Endothelial cell of hepatic sinusoid (primary cell): ENCODE measurements around the gene TTC7B.

Experiments used
- in situ Hi-C: cut with HindIII; loops from 2 replicates; pipeline ENCODE4 v1.10.0; 2017; ENCODE audit warnings: low sequenced_read_pairs

The TTC7B gene

DNA sequence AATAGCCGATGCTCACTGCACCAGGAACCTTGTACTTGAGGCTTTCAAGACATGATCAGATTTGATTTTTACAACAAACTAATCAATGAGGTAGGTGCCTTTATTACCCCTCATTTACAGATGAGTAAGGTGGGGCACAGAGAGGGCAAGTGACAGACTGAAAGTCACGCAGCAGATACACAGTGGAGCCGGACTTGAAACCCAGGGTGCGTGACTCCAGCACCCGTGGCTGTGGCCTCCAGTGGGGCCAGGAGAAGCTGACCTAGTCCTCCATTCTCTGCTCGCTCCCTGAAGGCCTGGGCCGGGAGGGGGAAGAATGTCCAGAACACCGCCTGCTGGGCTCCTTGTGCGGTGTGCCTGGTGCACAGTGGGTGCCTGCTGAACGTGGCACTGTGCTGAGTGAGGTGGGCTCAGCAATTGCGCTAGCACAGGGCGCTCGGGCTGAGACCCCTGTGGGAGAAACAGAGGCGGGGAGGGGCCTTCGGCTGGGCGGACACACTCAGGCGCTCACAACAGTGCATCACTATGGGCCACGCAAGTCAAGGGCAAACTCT lies 294.2 kb downstream of the TTC7B start:
- in situ Hi-C loops, result loop anchor here (10.0 kb wide), 1 partner anchor 217 kb away; no protein-coding TSS in a partner anchor

- in situ Hi-C loops, result loop anchor here (10.0 kb wide), 1 partner anchor 217 kb away; no protein-coding TSS in a partner anchor
Observed at GRCh38 chr14:90521084-90521929, 294.9 kb downstream of the TTC7B start.

DNA sequence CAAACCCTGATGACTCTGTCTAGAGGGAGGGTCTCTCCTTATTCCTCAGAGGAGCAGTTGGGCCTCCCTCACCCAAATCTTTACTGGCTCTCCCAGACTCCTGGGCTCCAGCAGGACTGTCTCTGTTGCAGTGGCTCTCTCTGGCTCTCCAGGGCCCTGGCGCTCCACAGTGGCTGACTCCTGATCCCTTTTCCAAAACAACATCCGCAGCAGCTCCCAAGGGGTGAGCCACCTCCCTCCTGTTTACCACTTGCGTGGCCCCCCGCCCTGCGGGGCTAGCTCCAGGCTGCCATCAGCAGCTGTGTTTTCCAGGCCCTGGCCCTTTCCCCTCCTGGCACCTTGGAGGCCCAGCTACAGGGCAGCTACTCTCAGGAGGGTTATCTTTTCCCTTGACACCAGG lies 295.9 kb downstream of the TTC7B start:
- in situ Hi-C loops, result loop anchor here (10.0 kb wide), 1 partner anchor 216 kb away; no protein-coding TSS in a partner anchor

- in situ Hi-C loops, result no loop called here
Observed at GRCh38 chr14:90519262-90519920, 296.8 kb downstream of the TTC7B start.

GRCh38 chr14:90518941-90519256 lies 297.3 kb downstream of the TTC7B start:
- in situ Hi-C loops, result no loop called here

- in situ Hi-C loops, result no loop called here
Observed at GRCh38 chr14:90518069-90518940, 297.9 kb downstream of the TTC7B start.

- in situ Hi-C loops, result no loop called here
Observed at GRCh38 chr14:90517076-90517841, 299.0 kb downstream of the TTC7B start.

- in situ Hi-C loops, result no loop called here
Observed at GRCh38 chr14:90514566-90514965, 301.7 kb downstream of the TTC7B start.

GRCh38 chr14:90514015-90514398 lies 302.2 kb downstream of the TTC7B start:
- in situ Hi-C loops, result no loop called here

DNA sequence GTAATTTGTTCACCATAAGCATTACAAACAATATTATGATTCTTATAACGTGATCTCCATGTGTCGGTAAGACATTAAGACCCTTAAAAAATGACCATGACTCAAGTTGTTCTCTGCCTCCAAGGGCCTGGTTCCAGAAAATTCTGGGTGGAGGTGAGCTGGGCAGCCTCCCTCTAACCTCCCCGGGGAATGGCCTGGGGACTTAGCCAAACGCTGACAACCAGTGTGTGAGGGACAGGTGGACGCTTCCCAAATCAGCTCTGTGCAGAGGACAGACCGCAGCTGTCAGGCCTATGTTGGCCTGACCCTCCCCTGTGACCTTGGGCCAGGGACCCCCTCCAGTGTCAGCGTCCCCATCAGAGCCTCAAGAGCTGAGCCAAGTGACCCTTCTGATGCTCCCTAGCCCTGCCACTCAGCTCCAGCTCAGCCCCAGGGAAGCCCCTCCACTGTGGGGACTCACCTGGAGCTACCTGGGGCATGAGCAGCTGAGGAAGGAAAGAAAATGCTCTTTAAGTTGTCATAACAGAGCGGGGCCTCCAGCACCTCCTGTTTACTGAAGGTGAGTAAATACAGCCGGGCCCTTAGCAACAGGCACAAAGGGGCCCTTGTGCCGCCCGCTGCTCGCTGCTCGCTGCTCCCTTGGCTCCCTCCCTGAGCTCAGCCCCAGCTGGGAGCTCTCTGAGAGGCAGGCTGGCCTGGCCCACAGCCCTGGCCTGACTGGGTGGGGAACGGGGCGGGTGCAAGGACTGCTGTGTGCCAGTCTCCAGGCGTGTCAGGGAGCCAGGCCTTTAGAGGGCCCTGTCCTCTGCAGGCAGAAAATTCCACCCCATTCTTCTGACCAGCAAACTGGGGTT lies 302.8 kb downstream of the TTC7B start:
- in situ Hi-C loops, result no loop called here

DNA sequence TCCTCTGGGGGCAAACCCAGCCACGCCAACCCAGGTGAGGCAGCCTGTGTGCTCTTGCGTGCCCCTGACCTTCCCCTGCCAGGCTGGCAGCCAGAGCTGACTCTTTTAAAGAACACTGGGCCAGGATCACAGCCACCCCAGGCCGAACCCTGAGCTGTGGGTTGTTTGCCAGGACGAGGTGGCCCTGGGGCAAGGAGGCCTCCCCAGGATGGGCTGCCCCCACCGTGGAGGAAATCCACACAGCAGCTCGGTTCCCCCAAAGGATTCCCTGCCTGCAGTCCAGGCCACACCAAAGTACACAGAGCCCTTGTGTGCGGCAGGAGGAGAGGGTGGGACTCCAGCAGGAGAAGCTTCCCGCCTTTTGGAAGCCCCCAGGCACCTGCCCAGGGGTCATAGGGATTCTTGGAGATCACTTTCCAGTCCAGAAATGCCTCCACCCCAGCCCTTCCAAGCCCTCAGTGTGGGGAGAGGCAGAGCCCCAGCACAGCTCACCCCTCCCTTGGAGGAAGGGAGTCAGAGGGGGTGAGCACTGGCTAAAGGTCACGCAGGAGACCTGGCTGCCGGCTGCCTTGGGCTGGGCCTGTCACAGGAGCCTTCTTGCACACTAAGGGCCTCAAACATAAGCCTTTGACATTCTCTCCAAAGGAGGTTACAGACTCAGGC lies 303.8 kb downstream of the TTC7B start:
- in situ Hi-C loops, result no loop called here

DNA sequence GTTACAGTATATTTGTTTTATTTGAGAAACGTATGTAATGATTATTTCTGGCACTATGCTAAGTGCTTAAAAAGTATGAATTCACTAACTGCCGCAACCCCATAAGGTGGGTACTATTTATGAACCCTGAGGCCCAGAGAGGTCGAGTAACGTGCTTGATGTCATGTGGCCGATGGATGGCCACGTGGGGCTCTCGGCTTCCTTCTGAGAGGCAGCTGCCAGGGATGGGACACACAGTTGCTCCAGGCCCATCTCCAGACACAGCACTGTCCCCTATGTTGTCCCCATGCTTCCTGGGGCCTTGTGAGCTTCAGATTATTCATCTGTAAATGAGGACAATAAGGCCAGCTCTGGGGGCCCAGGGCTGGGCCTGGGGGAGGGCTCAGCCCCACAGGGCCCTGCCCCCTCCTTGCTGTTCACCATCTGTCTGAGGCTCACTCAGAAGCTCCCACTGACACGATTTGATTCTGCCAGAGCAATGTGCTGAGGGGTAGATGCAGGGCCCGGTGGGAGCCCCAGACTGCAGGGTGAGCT lies 304.4 kb downstream of the TTC7B start:
- in situ Hi-C loops, result no loop called here

DNA sequence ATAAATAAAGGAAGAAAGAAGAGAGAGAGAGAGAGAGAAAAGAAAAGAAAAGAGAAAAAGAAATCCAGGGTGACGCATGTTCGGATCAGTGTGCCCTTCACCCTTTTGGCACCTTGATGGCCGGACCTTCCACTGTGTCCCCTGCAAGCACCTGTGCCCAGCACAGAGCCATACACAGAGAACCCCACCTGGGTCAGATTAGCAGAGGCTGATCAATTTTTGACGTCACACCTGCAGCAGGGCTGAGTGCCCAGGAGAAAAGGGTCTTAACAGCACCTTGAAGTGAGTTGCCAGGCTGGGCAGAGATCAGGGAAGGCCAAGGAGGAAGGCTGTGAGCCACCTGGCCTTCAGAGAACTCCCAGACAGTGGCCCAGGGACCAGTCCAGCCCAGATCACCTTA lies 305.0 kb downstream of the TTC7B start:
- in situ Hi-C loops, result no loop called here

DNA sequence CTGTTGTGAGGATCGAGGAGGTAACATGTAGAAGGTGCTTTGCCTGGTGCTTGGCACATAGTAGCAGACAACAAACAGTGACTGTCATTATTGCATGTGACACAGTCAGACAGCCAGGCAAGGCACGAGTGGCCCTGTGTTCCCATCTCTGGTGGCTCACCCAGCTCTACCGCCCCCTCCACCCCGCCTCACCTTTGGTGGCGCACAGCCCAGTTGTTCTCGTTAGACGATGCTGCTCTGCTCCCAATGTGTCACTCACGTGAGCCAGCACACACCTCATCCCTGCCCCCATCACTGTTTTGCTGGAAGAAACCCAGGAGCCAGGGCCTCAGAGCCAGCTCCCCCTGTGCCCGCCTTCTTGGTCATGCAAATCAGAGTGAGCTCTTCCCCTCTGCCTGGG lies 306.1 kb downstream of the TTC7B start:
- in situ Hi-C loops, result no loop called here

DNA sequence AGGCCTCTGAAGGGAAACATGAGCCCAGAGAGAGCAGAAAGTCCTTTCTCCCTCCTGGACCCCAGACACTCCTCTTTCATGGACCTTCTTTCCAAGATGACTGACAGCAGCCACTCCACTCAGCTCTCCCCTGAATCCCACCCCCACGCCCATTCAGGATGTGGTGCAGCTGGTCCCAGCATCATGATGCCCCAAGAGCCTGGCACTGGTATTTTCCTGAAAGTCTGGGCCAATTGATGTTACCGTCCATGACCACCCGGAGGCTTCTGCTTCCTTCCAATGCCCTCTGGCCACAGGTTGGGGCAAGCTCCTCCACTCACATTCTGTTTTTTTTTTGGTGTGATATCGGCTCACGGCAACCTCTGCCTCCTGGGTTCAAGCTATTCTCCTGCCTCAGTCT lies 306.8 kb downstream of the TTC7B start:
- in situ Hi-C loops, result no loop called here

GRCh38 chr14:90508536-90509254 lies 307.5 kb downstream of the TTC7B start:
- in situ Hi-C loops, result no loop called here

DNA sequence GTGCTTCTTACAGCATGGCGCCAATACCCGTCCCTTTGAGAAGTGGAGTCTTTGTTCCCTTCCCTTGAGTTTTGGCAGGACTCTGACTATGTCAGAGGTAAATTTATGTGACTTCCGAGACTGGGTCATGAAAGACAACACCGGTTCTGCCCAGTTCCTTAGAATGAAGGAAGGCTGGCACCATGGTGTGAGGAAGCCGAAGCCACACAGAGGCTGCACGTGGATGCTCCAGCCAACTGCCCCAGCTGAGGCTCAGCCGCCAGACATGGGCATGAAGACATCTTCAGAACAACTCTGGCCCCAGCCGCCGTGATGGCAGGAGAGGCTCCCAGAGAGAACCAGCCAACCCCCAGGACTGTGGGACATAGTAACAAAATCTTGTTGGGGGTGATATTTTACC lies 308.2 kb downstream of the TTC7B start:
- in situ Hi-C loops, result no loop called here

DNA sequence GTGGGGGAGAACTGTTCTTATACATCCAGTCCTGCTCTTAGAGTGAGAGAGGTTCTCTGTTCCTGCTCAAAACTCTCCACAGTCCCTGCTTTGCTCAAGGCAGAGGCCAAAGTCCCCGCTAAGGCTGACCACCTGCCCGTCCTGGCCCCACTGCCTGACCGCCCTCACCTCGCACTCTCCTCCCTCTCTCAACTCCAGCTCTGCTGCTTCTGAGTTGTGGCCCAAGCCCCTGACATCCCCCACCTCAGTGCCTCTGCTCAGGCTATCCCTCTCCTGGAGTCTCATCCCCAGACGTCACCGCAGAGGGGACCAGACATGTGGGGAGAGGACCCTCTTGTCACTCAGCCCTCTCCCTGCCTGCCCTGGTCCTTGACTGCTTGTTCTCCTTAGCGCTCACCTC lies 308.8 kb downstream of the TTC7B start:
- in situ Hi-C loops, result no loop called here
